Peyer's patch (tissue), 4 donors: ENCODE data around the gene CRACDL.

Source experiments
- POLR2A ChIP-seq, 2 donors: fragments of 450-650 bp; IDR thresholded peaks; one replicate each; pipeline ENCODE4 v1.5.1; 2017; ENCODE audit warnings: antibody characterized with exemption in 2 of 2, mild to moderate bottlenecking in 2 of 2, moderate library complexity in 2 of 2
- TF ChIP-seq, protein P1 (sequence below), 6 experiments: fragments of 450-650 bp in 4 of 6; fragments of 200-600 bp in 2 of 6; sonication (generic) in 1 of 6; IDR thresholded peaks; one replicate each; pipeline ENCODE4 v1.5.1; 2017 to 2019; ENCODE audit warnings: antibody characterized with exemption in 6 of 6, mild to moderate bottlenecking in 3 of 6, moderate library complexity in 1 of 6

DNA sequence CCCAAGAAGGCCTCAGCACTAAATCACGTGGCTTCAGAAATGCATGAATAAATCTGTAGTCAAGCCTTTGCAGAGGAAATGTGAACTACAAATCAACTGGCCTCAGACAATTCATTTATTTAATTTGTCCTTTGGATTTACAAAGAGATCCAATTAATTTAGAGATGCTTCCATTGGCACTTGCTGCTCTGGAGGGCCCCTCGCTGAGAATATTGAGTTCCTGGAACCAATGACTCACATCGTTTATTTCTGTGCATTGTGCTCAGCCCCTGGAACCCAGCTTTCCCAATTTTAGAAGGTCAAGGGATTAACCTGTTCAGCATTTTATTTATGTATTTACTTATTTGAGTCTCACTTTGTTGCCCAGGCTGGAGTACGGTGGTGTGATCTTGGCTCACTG is 157.9 kb downstream of the CRACDL start:
- TF ChIP-seq POLR2A (IDR thresholded peaks at IDR 0.05): no peak
- TF ChIP-seq, protein P1, sequence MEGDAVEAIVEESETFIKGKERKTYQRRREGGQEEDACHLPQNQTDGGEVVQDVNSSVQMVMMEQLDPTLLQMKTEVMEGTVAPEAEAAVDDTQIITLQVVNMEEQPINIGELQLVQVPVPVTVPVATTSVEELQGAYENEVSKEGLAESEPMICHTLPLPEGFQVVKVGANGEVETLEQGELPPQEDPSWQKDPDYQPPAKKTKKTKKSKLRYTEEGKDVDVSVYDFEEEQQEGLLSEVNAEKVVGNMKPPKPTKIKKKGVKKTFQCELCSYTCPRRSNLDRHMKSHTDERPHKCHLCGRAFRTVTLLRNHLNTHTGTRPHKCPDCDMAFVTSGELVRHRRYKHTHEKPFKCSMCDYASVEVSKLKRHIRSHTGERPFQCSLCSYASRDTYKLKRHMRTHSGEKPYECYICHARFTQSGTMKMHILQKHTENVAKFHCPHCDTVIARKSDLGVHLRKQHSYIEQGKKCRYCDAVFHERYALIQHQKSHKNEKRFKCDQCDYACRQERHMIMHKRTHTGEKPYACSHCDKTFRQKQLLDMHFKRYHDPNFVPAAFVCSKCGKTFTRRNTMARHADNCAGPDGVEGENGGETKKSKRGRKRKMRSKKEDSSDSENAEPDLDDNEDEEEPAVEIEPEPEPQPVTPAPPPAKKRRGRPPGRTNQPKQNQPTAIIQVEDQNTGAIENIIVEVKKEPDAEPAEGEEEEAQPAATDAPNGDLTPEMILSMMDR (IDR thresholded peaks at IDR 0.05): no peak
